ENCODE data around the gene IGSF11.

Gene IGSF11

GRCh38 chr3:118990823-118991560 is 43.7 kb downstream of the IGSF11 start:
- Histone ChIP-seq H3K9me3 (no peaks in the 10 kb centered on the region), H3K4me2 (no peak overlapping the region), H4K20me1 (no peaks in the 10 kb centered on the region), H3K27ac (no peak overlapping the region), H3K27me3 (no peaks in the 10 kb centered on the region), H3K4me3 (no peak overlapping the region), H3K9ac (no peak overlapping the region), H3K36me3 (no peaks in the 10 kb centered on the region), H3K4me1 (no peaks in the 10 kb centered on the region)
- no peak for TF ChIP-seq Cebpa-rat (IDR thresholded peaks at IDR 0.05)

- H3K36me3 ChIP-seq: no peaks in the 10 kb centered on the region
- no peak for TF ChIP-seq Cebpa-rat (IDR thresholded peaks at IDR 0.05)
These were observed 46.2 kb downstream of the IGSF11 start for GRCh38 chr3:118988198-118989130.

GRCh38 chr3:118987477-118987876 is 47.2 kb downstream of the IGSF11 start:
- Histone ChIP-seq H3K4me1 (no peaks in the 10 kb centered on the region), H4K20me1 (no peaks in the 10 kb centered on the region), H3K9ac (no peak overlapping the region), H3K27me3 (no peaks in the 10 kb centered on the region), H3K9me3 (no peaks in the 10 kb centered on the region), H3K27ac (no peak overlapping the region), H3K4me3 (no peak overlapping the region), H3K36me3 (no peaks in the 10 kb centered on the region), H3K4me2 (no peak overlapping the region)
- TF ChIP-seq Cebpa-rat (IDR thresholded peaks at IDR 0.05): no peak

More at GRCh38 chr3:118988198-118989130, 46.2 kb downstream of the IGSF11 start:
- Histone ChIP-seq H4K20me1 (no peaks in the 10 kb centered on the region), H3K27ac (no peak overlapping the region), H3K4me1 (no peaks in the 10 kb centered on the region), H3K9ac (no peak overlapping the region), H3K4me2 (no peak overlapping the region), H3K27me3 (no peaks in the 10 kb centered on the region), H3K9me3 (no peaks in the 10 kb centered on the region), H3K4me3 (no peak overlapping the region)

GRCh38 chr3:118986734-118987133 is 47.9 kb downstream of the IGSF11 start:
- no peak overlapping the region for H3K4me2 ChIP-seq
- no peak overlapping the region for H3K4me3 ChIP-seq
- H3K27me3 ChIP-seq: no peaks in the 10 kb centered on the region
- no peak overlapping the region for H3K9ac ChIP-seq
- H4K20me1 ChIP-seq: no peaks in the 10 kb centered on the region
- H3K36me3 ChIP-seq: no peaks in the 10 kb centered on the region
- no peaks in the 10 kb centered on the region for H3K4me1 ChIP-seq
- no peaks in the 10 kb centered on the region for H3K9me3 ChIP-seq
- no peak for TF ChIP-seq Cebpa-rat (IDR thresholded peaks at IDR 0.05)
- H3K27ac ChIP-seq: no peak overlapping the region

- no peak for TF ChIP-seq Cebpa-rat (IDR thresholded peaks at IDR 0.05)
- Histone ChIP-seq H4K20me1 (no peaks in the 10 kb centered on the region), H3K9me3 (no peaks in the 10 kb centered on the region), H3K4me3 (no peak overlapping the region), H3K27ac (no peak overlapping the region), H3K27me3 (no peaks in the 10 kb centered on the region), H3K36me3 (no peaks in the 10 kb centered on the region), H3K4me1 (no peaks in the 10 kb centered on the region), H3K4me2 (no peak overlapping the region), H3K9ac (no peak overlapping the region)
These were observed 49.9 kb downstream of the IGSF11 start for GRCh38 chr3:118984699-118985098.

GRCh38 chr3:118981494-118982134 is 53.0 kb downstream of the IGSF11 start:
- Histone ChIP-seq H3K27ac (no peak overlapping the region), H3K4me1 (no peaks in the 10 kb centered on the region), H3K36me3 (no peaks in the 10 kb centered on the region), H3K27me3 (no peaks in the 10 kb centered on the region), H3K9me3 (no peaks in the 10 kb centered on the region), H4K20me1 (no peaks in the 10 kb centered on the region), H3K4me2 (no peak overlapping the region), H3K4me3 (no peak overlapping the region), H3K9ac (no peak overlapping the region)
- TF ChIP-seq Cebpa-rat (IDR thresholded peaks at IDR 0.05): no peak

- Histone ChIP-seq H3K36me3 (no peaks in the 10 kb centered on the region), H3K27ac (no peak overlapping the region), H3K4me3 (no peak overlapping the region), H3K9me3 (no peaks in the 10 kb centered on the region), H3K4me1 (no peaks in the 10 kb centered on the region), H3K9ac (no peak overlapping the region), H3K27me3 (no peaks in the 10 kb centered on the region), H4K20me1 (no peaks in the 10 kb centered on the region), H3K4me2 (no peak overlapping the region)
- TF ChIP-seq Cebpa-rat (IDR thresholded peaks at IDR 0.05): no peak
These were observed 53.8 kb downstream of the IGSF11 start for GRCh38 chr3:118980832-118981231.

GRCh38 chr3:118978393-118978758 is 56.3 kb downstream of the IGSF11 start:
- Histone ChIP-seq H3K9me3 (no peaks in the 10 kb centered on the region), H3K36me3 (no peaks in the 10 kb centered on the region), H4K20me1 (no peaks in the 10 kb centered on the region), H3K4me2 (no peak overlapping the region), H3K27me3 (no peaks in the 10 kb centered on the region), H3K27ac (no peak overlapping the region), H3K9ac (no peak overlapping the region), H3K4me1 (no peaks in the 10 kb centered on the region), H3K4me3 (no peak overlapping the region)
- no peak for TF ChIP-seq Cebpa-rat (IDR thresholded peaks at IDR 0.05)

- no peaks in the 10 kb centered on the region for H4K20me1 ChIP-seq
- no peak overlapping the region for H3K9ac ChIP-seq
- no peaks in the 10 kb centered on the region for H3K27me3 ChIP-seq
- no peak overlapping the region for H3K27ac ChIP-seq
- no peak overlapping the region for H3K4me3 ChIP-seq
- no peak overlapping the region for H3K4me2 ChIP-seq
- no peaks in the 10 kb centered on the region for H3K9me3 ChIP-seq
- H3K36me3 ChIP-seq: no peaks in the 10 kb centered on the region
- no peak for TF ChIP-seq Cebpa-rat (IDR thresholded peaks at IDR 0.05)
- H3K4me1 ChIP-seq: no peaks in the 10 kb centered on the region
These were observed 56.8 kb downstream of the IGSF11 start for GRCh38 chr3:118977671-118978392.
